Tibial artery (tissue), 4 donors: ENCODE data around the gene RSRC2.
"Not testable (repeated sequence)": the region's sequence is repeated elsewhere in the genome, so short reads cannot be mapped to it uniquely, and the experiment has no call there.

ENCODE experiments used
- DNase-seq, 2 donors: peaks; one replicate each; pipeline ENCODE4 v3.0.0-alpha.2; 2019
- H3K27ac ChIP-seq, 2 donors: fragments of 200-600 bp; sonication (generic) in 1 of 2; 1 replicate in 1 of 2; 2 replicates in 1 of 2; pipeline ENCODE4 v1.5.1; 2018 to 2019; ENCODE audit warnings: mild to moderate bottlenecking in 1 of 2
- H3K27me3 ChIP-seq, 2 donors: fragments of 200-600 bp; sonication (generic) in 1 of 2; one replicate each; pipeline versions ENCODE4 v1.5.1 to v1.6.0; 2016 to 2019
- H3K36me3 ChIP-seq, 3 donors: fragments of 200-600 bp; sonication (generic) in 2 of 3; one replicate each; pipeline ENCODE4 v1.5.1; 2016 to 2019; ENCODE audit warnings: mild to moderate bottlenecking in 2 of 3
- H3K4me1 ChIP-seq, 4 donors: fragments of 200-600 bp; sonication (generic) in 2 of 4; 1 replicate in 3 of 4; 2 replicates in 1 of 4; pipeline ENCODE4 v1.5.1; 2016 to 2019
- H3K4me3 ChIP-seq, 2 donors: fragments of 200-600 bp; sonication (generic) in 1 of 2; 1 replicate in 1 of 2; 2 replicates in 1 of 2; pipeline ENCODE4 v1.5.1; 2018 to 2019; ENCODE audit warnings: mild to moderate bottlenecking in 2 of 2
- H3K9me3 ChIP-seq, 3 donors: fragments of 200-600 bp; sonication (generic) in 1 of 3; one replicate each; pipeline ENCODE4 v1.5.1; 2016 to 2019
- intact Hi-C: fragments of 100-400 bp; cut with DNase I; formaldehyde crosslinking; loops from one replicate; pipeline ENCODE4 v1.15.0; 2023; ENCODE audit warnings: low total_unique reads
- TF ChIP-seq, protein P1 (sequence below), 2 experiments: fragments of 200-600 bp in 1 of 2; fragments of 450-650 bp in 1 of 2; IDR thresholded peaks; one replicate each; pipeline ENCODE4 v1.5.1; 2017 to 2019; ENCODE audit warnings: antibody characterized with exemption in 2 of 2, mild to moderate bottlenecking in 1 of 2, moderate library complexity in 1 of 2

The RSRC2 gene, protein sequence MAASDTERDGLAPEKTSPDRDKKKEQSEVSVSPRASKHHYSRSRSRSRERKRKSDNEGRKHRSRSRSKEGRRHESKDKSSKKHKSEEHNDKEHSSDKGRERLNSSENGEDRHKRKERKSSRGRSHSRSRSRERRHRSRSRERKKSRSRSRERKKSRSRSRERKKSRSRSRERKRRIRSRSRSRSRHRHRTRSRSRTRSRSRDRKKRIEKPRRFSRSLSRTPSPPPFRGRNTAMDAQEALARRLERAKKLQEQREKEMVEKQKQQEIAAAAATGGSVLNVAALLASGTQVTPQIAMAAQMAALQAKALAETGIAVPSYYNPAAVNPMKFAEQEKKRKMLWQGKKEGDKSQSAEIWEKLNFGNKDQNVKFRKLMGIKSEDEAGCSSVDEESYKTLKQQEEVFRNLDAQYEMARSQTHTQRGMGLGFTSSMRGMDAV

DNA sequence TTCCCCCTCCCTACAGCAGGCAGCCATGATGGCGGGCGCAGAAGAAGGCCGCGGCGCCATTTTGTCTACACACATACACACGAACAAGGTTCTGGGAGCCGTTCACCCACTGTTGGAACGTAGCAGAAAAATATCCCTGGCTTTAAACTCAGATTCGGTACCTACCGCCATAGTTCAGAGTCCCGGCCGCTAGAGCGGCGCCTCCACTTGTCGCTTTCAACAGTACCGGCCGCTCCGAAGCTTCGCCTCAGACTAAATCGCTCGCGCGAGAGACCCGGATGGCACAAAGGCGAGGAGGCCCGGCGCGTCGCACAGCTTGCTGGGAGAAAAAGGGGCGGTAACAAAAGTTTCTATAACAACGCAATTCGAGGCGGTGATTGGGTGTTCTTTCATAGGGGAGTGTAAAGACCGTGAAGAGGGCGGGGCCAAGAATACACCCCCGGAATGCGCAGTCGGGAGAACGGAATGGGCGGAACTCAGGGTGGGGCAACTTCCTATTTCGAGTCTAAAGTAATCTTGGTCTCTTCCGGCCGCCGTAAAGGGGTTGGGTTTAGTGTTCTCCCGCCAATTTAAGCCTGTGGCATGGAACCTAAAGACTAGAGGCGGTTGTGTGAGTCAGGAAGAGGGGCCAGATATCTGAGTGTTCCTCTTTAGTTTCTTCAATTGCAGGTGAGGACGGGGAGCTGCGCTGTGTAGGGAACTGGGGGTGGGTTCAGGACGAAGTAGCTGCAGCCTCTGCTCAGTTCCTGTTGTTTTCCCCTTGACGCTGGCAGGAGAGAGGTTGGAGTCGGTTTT is at the start of gene RSRC2, which contains the start of gene KNTC1:
RSRC2 (minus strand) TSS at position 254 of the 795 bp plus-strand sequence; CDS start at position 171, 83 bp downstream.
KNTC1 (plus strand) TSS at position 567 of the 795 bp plus-strand sequence. CDS start 2,815 bp downstream, outside the sequence.
- peaks cover 0 to 43% (median 29%) of the 10 kb centered on the region in 4 donors for H3K4me1 ChIP-seq
- peak within 1 kb of the TSS; percentile 58 to 75 for H3K4me3 ChIP-seq
- H3K9me3 ChIP-seq: no peaks in the 10 kb centered on the region
- peak; percentile 99 for DNase-seq
- H3K27ac ChIP-seq: peak within 1 kb of the TSS; percentile 91 to 98
- no peaks in the 10 kb centered on the region for H3K27me3 ChIP-seq
- H3K36me3 ChIP-seq: peaks cover 4 to 6% (median 4%) of the 10 kb centered on the region in 3 donors
- intact Hi-C loops: loop anchor here (2.0 to 5.0 kb wide), 2 partner anchors 26 to 225 kb away; partner anchors contain the start of genes DENR and ZCCHC8
- TF ChIP-seq, protein P1, sequence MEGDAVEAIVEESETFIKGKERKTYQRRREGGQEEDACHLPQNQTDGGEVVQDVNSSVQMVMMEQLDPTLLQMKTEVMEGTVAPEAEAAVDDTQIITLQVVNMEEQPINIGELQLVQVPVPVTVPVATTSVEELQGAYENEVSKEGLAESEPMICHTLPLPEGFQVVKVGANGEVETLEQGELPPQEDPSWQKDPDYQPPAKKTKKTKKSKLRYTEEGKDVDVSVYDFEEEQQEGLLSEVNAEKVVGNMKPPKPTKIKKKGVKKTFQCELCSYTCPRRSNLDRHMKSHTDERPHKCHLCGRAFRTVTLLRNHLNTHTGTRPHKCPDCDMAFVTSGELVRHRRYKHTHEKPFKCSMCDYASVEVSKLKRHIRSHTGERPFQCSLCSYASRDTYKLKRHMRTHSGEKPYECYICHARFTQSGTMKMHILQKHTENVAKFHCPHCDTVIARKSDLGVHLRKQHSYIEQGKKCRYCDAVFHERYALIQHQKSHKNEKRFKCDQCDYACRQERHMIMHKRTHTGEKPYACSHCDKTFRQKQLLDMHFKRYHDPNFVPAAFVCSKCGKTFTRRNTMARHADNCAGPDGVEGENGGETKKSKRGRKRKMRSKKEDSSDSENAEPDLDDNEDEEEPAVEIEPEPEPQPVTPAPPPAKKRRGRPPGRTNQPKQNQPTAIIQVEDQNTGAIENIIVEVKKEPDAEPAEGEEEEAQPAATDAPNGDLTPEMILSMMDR (IDR thresholded peaks at IDR 0.05): no peak

DNA sequence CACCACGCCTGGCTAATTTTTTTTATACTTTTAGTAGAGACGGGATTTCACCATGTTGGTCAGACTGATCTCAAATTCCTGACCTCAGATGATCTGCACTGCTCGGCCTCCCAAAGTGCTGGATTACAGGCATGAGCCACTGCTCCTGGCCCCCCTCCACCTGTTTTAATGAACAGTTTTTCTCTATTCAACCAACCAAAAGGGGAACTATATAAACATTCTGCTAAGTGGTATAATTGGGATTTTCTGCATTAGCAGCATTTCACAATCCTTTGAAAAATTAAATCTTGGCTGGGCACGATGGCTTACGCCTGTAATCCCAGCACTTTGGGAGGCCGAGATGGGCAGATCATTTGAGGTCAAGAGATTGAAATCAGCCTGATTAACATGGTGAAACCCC is 45.1 kb upstream of the RSRC2 start:
- TF ChIP-seq, protein P1 (IDR thresholded peaks at IDR 0.05): no peak

DNA sequence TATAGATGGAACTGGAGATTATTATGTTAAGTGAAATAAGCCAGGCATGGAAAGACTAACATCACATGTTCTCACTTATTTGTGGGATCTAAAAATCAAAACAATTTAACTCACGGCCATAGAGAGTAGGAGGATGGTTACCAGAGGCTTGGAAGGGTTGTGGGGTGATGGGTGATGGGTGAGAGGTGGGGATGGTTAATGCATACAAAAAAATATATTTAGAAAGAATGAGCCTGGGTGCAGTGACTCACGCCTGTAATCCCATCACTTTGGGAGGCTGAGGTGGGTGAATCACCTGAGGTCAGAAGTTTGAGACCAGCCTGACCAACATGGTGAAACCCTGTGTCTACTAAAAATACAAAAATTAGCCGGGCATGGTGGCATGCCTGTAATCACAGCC is 43.3 kb upstream of the RSRC2 start:
- H3K27ac ChIP-seq, DNase-seq, H3K4me1 ChIP-seq, H3K27me3 ChIP-seq, intact Hi-C loops, H3K9me3 ChIP-seq, H3K4me3 ChIP-seq: not testable (repeated sequence)
- H3K36me3 ChIP-seq: peaks cover 6 to 46% (median 18%) of the 10 kb centered on the region in 3 donors

More for the DNA sequence above, 45.1 kb upstream of the RSRC2 start:
- Histone ChIP-seq H3K27me3 (no peaks in the 10 kb centered on the region), H3K9me3 (no peaks in the 10 kb centered on the region), H3K4me3 (no peak overlapping the region), H3K36me3 (peaks cover 6 to 63% (median 32%) of the 10 kb centered on the region in 3 donors), H3K27ac (no peak overlapping the region), H3K4me1 (no peaks in the 10 kb centered on the region)
- intact Hi-C loops: no loop called here
- DNase-seq: no peak

- TF ChIP-seq, protein P1 (IDR thresholded peaks at IDR 0.05): no peak
- DNase-seq: no peak
These were observed 42.6 kb upstream of the RSRC2 start for GRCh38 chr12:122569288-122569687.

DNA sequence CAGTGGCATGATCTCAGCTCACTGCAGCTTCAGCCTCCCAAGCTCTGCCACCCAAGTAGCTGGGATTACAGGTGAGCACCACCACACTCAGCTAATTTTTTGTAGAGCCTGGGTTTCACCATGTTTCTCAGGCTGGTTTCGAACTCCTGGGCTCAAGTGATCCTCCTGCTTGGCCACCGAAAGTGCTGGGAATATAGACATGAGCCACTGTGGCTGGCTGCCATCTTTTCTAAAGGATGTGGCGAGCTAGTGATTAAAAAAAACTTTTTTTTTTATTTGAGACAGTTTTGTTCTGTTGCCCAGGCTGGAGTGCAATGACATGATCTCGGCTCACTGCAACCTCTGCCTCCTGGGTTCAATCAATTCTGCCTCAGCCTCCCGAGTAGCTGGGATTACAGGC is 40.1 kb upstream of the RSRC2 start:
- H3K27me3 ChIP-seq, H3K9me3 ChIP-seq, intact Hi-C loops, H3K4me3 ChIP-seq, DNase-seq, H3K4me1 ChIP-seq, H3K27ac ChIP-seq: not testable (repeated sequence)
- peaks cover 0 to 45% (median 4%) of the 10 kb centered on the region in 3 donors for H3K36me3 ChIP-seq

More at GRCh38 chr12:122569288-122569687, 42.6 kb upstream of the RSRC2 start:
- no peaks in the 10 kb centered on the region for H3K27me3 ChIP-seq
- H3K36me3 ChIP-seq: peaks cover 6 to 42% (median 11%) of the 10 kb centered on the region in 3 donors
- H3K27ac ChIP-seq: no peak overlapping the region
- no peaks in the 10 kb centered on the region for H3K4me1 ChIP-seq
- no peaks in the 10 kb centered on the region for H3K9me3 ChIP-seq
- intact Hi-C loops: no loop called here
- no peak overlapping the region for H3K4me3 ChIP-seq

DNA sequence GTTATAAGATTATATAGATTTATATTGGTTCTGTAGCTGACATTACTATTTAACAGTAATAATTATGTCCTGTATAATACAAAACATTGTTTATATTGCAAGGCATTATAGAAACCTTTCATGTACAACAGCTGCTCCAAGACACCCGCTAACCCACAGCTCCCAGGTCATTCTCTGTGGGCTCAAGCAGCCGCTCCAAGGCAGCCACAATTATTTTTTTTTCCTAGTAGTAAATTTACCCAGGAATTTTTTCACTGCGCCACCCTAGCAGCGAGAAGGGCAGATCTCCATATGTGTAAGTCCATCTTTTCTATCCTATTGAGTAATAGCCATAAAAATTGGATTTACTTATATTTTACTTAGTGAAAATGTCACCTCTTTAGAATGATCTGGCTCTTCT is 36.6 kb upstream of the RSRC2 start:
- no peaks in the 10 kb centered on the region for H3K9me3 ChIP-seq
- H3K4me3 ChIP-seq: no peak overlapping the region
- H3K4me1 ChIP-seq: no peaks in the 10 kb centered on the region
- intact Hi-C loops: no loop called here
- H3K27ac ChIP-seq: no peak overlapping the region
- H3K36me3 ChIP-seq: peaks cover 0 to 33% (median 10%) of the 10 kb centered on the region in 3 donors
- TF ChIP-seq, protein P1 (IDR thresholded peaks at IDR 0.05): no peak
- H3K27me3 ChIP-seq: no peaks in the 10 kb centered on the region
- no peak for DNase-seq
